Activated naive CD8-positive, alpha-beta T cell treated with anti-CD3 and anti-CD28 coated beads, Interleukin-2, amount 50 U/mL, for 24 hours (primary cell): Measurements from ENCODE around the gene PTPRT.

Experiments
- ATAC-seq: fragments of 150-1000 bp; cut with Tn5 transposase; one replicate; pipeline ENCODE4 v1.10.0; 2021
- DNase-seq: peaks from one replicate; pipeline ENCODE4 v3.0.0; 2021
- H3K27ac Mint-ChIP-seq: one replicate; pipeline ENCODE4 v1.8.0; 2021; ENCODE audit warnings: mild to moderate bottlenecking, mixed read lengths
- H3K27me3 Mint-ChIP-seq: one replicate; pipeline ENCODE4 v1.8.0; 2021; ENCODE audit warnings: mixed read lengths
- H3K36me3 Mint-ChIP-seq: one replicate; pipeline ENCODE4 v1.8.0; 2021; ENCODE audit warnings: low read depth, mixed read lengths
- H3K4me1 Mint-ChIP-seq: one replicate; pipeline ENCODE4 v1.8.0; 2021; ENCODE audit warnings: mixed read lengths
- H3K4me3 Mint-ChIP-seq: one replicate; pipeline ENCODE4 v1.8.0; 2021; ENCODE audit warnings: mild to moderate bottlenecking, moderate library complexity, mixed read lengths
- H3K9me3 Mint-ChIP-seq: one replicate; pipeline ENCODE4 v1.8.0; 2021; ENCODE audit warnings: mixed read lengths

PTPRT gene

DNA sequence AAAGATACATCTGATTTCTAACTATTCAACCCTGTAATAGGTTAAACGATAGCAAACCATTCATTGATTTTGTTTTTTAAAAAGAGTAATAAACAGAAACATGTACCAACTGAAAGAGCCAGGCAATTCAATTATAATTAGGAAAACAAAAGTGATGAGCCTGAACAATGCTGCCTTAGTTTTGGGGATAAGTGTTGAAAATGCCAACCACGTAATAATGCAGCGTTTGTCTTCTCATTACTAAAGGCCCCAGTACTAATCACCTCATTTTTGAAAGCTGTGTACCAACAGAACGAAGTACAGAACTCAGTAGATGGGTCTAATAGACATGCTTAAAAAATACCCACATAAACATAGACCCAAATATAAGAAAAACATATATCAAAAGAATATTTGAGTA, 907.9 kb downstream of the PTPRT start:
- ATAC-seq, result no peak
- DNase-seq, result no peak
- H3K27me3 Mint-ChIP-seq, result no peaks in the 10 kb centered on the region
- H3K9me3 Mint-ChIP-seq, result peaks cover 22% of the 10 kb centered on the region
- no peak overlapping the region for H3K4me3 Mint-ChIP-seq
- no peaks in the 10 kb centered on the region for H3K36me3 Mint-ChIP-seq
- no peak overlapping the region for H3K27ac Mint-ChIP-seq
- no peaks in the 10 kb centered on the region for H3K4me1 Mint-ChIP-seq

GRCh38 chr20:42276718-42277602, 912.7 kb downstream of the PTPRT start:
- no peaks in the 10 kb centered on the region for H3K27me3 Mint-ChIP-seq
- ATAC-seq (no peak), DNase-seq (no peak)
- no peak overlapping the region for H3K4me3 Mint-ChIP-seq
- H3K27ac Mint-ChIP-seq, result no peak overlapping the region
- no peaks in the 10 kb centered on the region for H3K36me3 Mint-ChIP-seq
- H3K9me3 Mint-ChIP-seq, result peaks cover 9% of the 10 kb centered on the region
- no peaks in the 10 kb centered on the region for H3K4me1 Mint-ChIP-seq

DNA sequence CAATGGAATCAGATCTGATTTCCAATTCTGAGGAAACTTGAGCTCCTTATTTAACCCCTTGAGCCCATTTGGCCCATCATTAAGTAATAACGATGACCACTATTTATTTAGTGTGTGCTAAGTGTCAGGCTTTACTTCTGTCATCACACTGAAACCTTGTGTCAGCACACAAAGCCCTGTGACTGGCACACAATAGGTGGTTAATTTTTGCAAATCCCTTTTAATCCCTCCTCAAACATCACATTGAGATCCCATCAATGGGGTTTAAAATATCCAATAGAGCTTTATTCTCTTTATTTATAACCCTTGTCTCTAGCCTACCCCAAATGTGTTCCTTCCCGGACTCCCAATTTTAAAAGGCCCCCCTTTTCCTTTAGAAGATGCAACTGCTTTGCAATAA, 914.7 kb downstream of the PTPRT start:
- no peak overlapping the region for H3K4me3 Mint-ChIP-seq
- no peak for DNase-seq
- no peak for ATAC-seq
- H3K27ac Mint-ChIP-seq, result no peak overlapping the region
- no peaks in the 10 kb centered on the region for H3K27me3 Mint-ChIP-seq
- no peaks in the 10 kb centered on the region for H3K4me1 Mint-ChIP-seq
- H3K36me3 Mint-ChIP-seq, result no peaks in the 10 kb centered on the region
- peaks cover 9% of the 10 kb centered on the region for H3K9me3 Mint-ChIP-seq

GRCh38 chr20:42272516-42272915, 917.2 kb downstream of the PTPRT start:
- no peaks in the 10 kb centered on the region for H3K36me3 Mint-ChIP-seq
- peaks cover 4% of the 10 kb centered on the region for H3K9me3 Mint-ChIP-seq
- no peak overlapping the region for H3K4me3 Mint-ChIP-seq
- DNase-seq (no peak), ATAC-seq (no peak)
- H3K4me1 Mint-ChIP-seq, result no peaks in the 10 kb centered on the region
- H3K27ac Mint-ChIP-seq, result no peak overlapping the region
- H3K27me3 Mint-ChIP-seq, result no peaks in the 10 kb centered on the region

DNA sequence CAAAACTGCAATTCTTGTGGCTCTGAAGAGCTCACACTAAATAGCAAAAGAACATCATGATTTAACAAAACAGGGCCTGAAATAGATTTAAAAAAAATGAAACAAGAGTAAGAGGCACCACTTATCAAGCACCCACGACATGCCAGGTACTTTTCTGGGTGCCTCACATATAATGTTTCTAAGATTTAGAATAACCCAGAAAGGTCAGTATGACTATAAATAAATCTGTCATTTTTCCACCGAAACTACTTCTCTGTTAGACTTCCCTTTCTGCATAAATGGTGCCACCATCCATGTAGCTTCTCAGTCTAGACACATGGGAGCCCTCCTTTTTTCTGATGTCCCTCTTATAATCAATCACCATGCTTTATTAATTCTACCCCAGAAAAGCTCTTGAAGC, 919.2 kb downstream of the PTPRT start:
- DNase-seq (no peak), ATAC-seq (no peak)
- Mint-ChIP-seq H3K36me3 (no peaks in the 10 kb centered on the region), H3K9me3 (no peaks in the 10 kb centered on the region), H3K4me1 (no peaks in the 10 kb centered on the region), H3K27me3 (no peaks in the 10 kb centered on the region), H3K27ac (no peak overlapping the region), H3K4me3 (no peak overlapping the region)

GRCh38 chr20:42267793-42268384, 921.8 kb downstream of the PTPRT start:
- peaks cover under 1% of the 10 kb centered on the region for H3K9me3 Mint-ChIP-seq
- H3K4me1 Mint-ChIP-seq, result no peaks in the 10 kb centered on the region
- no peak overlapping the region for H3K4me3 Mint-ChIP-seq
- H3K27ac Mint-ChIP-seq, result no peak overlapping the region
- no peaks in the 10 kb centered on the region for H3K36me3 Mint-ChIP-seq
- ATAC-seq, result no peak
- H3K27me3 Mint-ChIP-seq, result no peaks in the 10 kb centered on the region
- no peak for DNase-seq

- DNase-seq (no peak), ATAC-seq (no peak)
- H3K9me3 Mint-ChIP-seq, result peaks cover 3% of the 10 kb centered on the region
- no peak overlapping the region for H3K4me3 Mint-ChIP-seq
- H3K4me1 Mint-ChIP-seq, result no peaks in the 10 kb centered on the region
- H3K27ac Mint-ChIP-seq, result no peak overlapping the region
- H3K27me3 Mint-ChIP-seq, result no peaks in the 10 kb centered on the region
- H3K36me3 Mint-ChIP-seq, result no peaks in the 10 kb centered on the region
These were observed 927.9 kb downstream of the PTPRT start for GRCh38 chr20:42261766-42262270.

DNA sequence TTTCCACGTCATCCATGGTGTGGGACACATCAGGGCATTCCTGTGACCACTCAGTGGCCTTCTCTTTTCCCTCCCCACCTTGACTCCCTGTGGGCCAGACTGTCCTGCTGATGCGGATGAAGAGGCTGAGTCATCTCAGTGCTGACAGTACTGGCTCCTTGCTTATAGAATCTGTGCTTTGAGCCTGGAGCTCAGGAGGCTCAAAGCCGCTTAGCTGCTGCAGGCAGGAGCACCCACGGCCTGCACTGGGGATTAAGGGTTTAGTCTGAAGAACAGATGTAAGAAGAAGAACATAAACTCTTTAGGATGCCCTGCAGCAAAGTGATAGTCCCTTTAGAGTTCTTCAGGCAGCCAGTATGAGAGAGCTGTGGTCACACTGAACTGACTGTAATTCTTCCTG, 929.5 kb downstream of the PTPRT start:
- ATAC-seq, result no peak

GRCh38 chr20:42259389-42259788, 930.3 kb downstream of the PTPRT start:
- H3K4me1 Mint-ChIP-seq, result no peaks in the 10 kb centered on the region
- no peak for DNase-seq
- no peak overlapping the region for H3K27ac Mint-ChIP-seq
- H3K4me3 Mint-ChIP-seq, result no peak overlapping the region
- peaks cover 3% of the 10 kb centered on the region for H3K9me3 Mint-ChIP-seq
- no peaks in the 10 kb centered on the region for H3K36me3 Mint-ChIP-seq
- H3K27me3 Mint-ChIP-seq, result no peaks in the 10 kb centered on the region
- no peak for ATAC-seq

More for the DNA sequence above, 929.5 kb downstream of the PTPRT start:
- no peak for DNase-seq
- Mint-ChIP-seq H3K4me1 (no peaks in the 10 kb centered on the region), H3K4me3 (no peak overlapping the region), H3K27ac (no peak overlapping the region), H3K36me3 (no peaks in the 10 kb centered on the region), H3K27me3 (no peaks in the 10 kb centered on the region), H3K9me3 (peaks cover 3% of the 10 kb centered on the region)

DNA sequence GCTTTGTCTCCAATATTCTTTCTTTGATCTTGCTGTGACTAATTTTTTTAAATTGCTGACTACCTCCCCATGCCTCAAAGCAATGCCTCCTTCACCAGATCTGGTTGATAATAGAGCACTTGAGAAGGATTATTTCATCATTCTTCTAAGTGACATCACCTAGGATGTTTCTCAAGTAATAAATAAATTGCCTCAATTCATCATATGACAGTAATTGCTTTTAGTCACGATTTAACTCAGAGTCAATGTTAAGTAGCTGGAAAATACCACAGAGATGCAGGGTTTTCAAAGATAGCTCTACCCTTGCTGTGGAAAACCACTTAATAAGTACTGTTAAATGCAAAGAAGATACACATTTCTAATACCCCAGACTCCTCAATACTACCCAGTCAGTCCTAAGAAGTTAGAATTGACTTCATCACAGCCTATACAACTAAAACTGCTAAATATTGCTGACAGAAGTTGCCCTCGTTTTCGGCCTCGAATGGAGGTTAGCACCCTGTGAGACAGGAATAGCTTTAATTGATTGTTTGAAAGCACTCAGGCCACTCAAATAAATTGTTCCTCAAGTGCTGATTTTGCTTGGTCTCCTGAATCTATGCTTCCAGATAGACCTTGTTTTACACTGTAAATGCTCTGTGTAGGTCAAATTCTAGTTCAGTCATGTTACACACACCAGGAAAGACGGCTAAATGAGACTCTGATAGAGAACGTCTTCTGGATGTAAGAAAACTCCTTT, 931.0 kb downstream of the PTPRT start:
- peaks cover 3% of the 10 kb centered on the region for H3K9me3 Mint-ChIP-seq
- ATAC-seq (no peak), DNase-seq (no peak)
- no peak overlapping the region for H3K4me3 Mint-ChIP-seq
- H3K4me1 Mint-ChIP-seq, result no peaks in the 10 kb centered on the region
- no peak overlapping the region for H3K27ac Mint-ChIP-seq
- H3K36me3 Mint-ChIP-seq, result no peaks in the 10 kb centered on the region
- H3K27me3 Mint-ChIP-seq, result no peaks in the 10 kb centered on the region

DNA sequence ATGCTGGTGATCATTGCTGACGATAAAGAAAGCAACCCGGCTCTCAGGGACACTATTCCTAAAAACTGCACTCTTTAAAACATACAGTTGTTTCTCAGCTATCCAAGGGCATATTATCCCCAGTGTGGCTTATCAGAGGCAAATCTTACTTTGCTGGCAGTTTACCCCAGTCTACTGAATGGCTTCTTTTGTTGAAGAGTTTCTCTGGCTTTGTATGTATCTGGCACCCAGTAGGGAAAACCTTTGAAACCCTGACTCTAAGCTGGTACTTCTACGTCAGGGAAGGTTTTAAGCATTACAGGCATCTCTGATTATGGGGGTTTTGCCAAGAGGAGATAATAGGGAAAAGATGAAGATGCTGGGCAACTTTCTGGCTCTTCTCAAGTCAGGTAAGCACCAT, 933.9 kb downstream of the PTPRT start:
- H3K4me1 Mint-ChIP-seq, result no peaks in the 10 kb centered on the region
- no peaks in the 10 kb centered on the region for H3K27me3 Mint-ChIP-seq
- H3K27ac Mint-ChIP-seq, result no peak overlapping the region
- DNase-seq, result no peak
- H3K4me3 Mint-ChIP-seq, result no peak overlapping the region
- ATAC-seq, result no peak
- peaks cover 13% of the 10 kb centered on the region for H3K9me3 Mint-ChIP-seq
- no peaks in the 10 kb centered on the region for H3K36me3 Mint-ChIP-seq

DNA sequence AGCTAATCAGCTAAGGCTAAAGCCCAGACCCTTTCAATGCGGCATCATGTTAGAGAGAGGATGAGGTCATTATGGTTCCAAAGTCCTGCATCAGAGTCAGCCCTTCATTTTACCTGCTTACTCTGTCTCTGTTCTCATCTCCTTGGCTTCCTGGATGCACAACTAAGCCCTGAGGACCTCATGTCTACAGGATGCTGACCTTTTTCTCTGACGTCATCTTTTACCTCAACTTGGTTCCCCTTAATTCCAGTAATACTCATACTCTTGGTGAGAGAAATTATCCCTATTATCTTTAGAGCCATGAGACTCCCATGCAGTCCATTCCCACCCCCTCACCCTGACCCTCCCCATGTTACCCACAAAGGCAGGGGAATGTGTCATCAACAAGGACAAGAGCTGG, 935.0 kb downstream of the PTPRT start:
- no peak for DNase-seq
- no peak overlapping the region for H3K4me3 Mint-ChIP-seq

DNA sequence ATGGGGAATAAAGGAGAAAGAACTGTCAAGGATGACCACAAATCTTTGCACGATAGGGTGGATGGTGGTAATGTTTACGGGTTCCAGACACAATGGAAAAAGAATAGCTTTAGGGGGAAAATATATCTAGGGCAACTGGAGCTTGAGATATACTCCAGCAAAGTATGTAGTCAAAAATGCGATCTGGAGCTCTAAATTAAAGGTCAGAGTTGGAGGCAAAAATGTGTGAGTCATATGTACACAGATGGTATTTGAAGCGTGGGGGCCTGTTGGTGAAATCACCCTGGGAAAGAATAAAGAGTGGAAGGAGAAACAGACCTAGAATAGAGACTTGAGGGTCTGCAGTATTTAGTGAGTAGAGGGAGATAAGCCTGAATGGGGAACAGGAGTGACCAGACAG, 937.6 kb downstream of the PTPRT start:
- DNase-seq (no peak), ATAC-seq (no peak)
- peaks cover 16% of the 10 kb centered on the region for H3K9me3 Mint-ChIP-seq
- H3K27ac Mint-ChIP-seq, result no peak overlapping the region
- H3K27me3 Mint-ChIP-seq, result no peaks in the 10 kb centered on the region
- H3K36me3 Mint-ChIP-seq, result no peaks in the 10 kb centered on the region
- no peak overlapping the region for H3K4me3 Mint-ChIP-seq
- H3K4me1 Mint-ChIP-seq, result no peaks in the 10 kb centered on the region

More for the DNA sequence above, 935.0 kb downstream of the PTPRT start:
- H3K27me3 Mint-ChIP-seq, result no peaks in the 10 kb centered on the region
- no peaks in the 10 kb centered on the region for H3K4me1 Mint-ChIP-seq
- no peak overlapping the region for H3K27ac Mint-ChIP-seq
- no peak for ATAC-seq
- H3K36me3 Mint-ChIP-seq, result no peaks in the 10 kb centered on the region
- H3K9me3 Mint-ChIP-seq, result peaks cover 13% of the 10 kb centered on the region

DNA sequence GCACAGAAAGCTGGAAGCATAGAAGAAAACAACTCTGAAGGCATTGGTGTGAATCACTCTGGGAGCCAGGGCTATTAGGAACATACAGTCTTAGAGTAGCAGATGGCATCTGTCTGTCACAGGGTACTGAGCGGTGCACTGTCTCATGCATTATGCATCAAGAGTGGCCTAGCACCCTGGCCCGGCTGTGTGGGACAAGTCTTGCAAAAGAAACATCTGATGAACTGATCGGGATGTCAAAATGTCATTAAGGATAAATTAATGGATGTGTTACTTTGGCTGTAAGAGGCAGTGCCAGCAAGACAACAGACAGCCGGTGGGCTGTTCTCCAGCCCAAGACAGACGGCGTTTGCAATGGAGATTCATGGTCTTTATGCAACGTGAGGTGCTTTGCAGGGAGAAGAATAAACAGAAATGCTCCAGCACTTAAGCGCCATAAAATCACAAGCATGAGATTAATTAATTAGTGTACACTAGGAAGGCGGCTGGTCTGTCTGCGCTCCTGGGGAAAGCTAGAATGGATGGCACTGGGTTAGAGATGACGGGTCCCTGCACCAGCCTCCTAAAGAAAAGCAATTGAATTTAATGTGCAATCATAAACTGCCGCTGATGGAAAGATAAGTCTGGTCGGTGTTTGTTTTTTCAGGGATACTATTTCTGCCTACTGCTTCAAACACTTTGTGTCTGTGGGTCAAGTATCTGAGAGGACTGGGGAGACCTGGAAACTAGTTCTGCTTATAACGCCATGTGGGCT, 970.9 kb downstream of the PTPRT start:
- no peak overlapping the region for H3K27ac Mint-ChIP-seq
- H3K9me3 Mint-ChIP-seq, result no peaks in the 10 kb centered on the region
- ATAC-seq (no peak), DNase-seq (no peak)
- H3K4me3 Mint-ChIP-seq, result no peak overlapping the region
- no peaks in the 10 kb centered on the region for H3K4me1 Mint-ChIP-seq
- no peaks in the 10 kb centered on the region for H3K36me3 Mint-ChIP-seq
- no peaks in the 10 kb centered on the region for H3K27me3 Mint-ChIP-seq
